Breast epithelium (tissue), 4 donors: Measurements from ENCODE around the gene MERTK. TPM values are rescaled to one million over a fixed set of nuclear protein-coding genes. Genes with fewer than 3 reads are reported as not detected.

Experiments
- DNase-seq, 2 donors: peaks; one replicate each; pipeline ENCODE4 v3.0.0-alpha.2; 2019; ENCODE audit warnings: low spot score in 2 of 2
- H3K27ac ChIP-seq, 2 donors: fragments of 200-600 bp; sonication (generic) in 1 of 2; one replicate each; pipeline ENCODE4 v1.5.1; 2016 to 2019; ENCODE audit warnings: mild to moderate bottlenecking in 1 of 2
- H3K27me3 ChIP-seq, 2 donors: fragments of 200-600 bp; sonication (generic) in 1 of 2; one replicate each; pipeline versions ENCODE4 v1.5.1 to v1.6.0; 2017 to 2019; ENCODE audit warnings: control low read depth in 1 of 2, mild to moderate bottlenecking in 1 of 2
- H3K36me3 ChIP-seq: fragments of 200-600 bp; one replicate; pipeline ENCODE4 v1.5.1; 2019
- H3K4me1 ChIP-seq, 2 donors: fragments of 200-600 bp; sonication (generic); one replicate each; pipeline ENCODE4 v1.5.1; 2016 to 2019; ENCODE audit warnings: control low read depth in 1 of 2
- H3K4me3 ChIP-seq, 3 donors: fragments of 200-600 bp; sonication (generic); 1 replicate in 2 of 3; 2 replicates in 1 of 3; pipeline ENCODE4 v1.5.1; 2016 to 2019; ENCODE audit warnings: mild to moderate bottlenecking in 3 of 3, moderate library complexity in 2 of 3
- H3K9me3 ChIP-seq, 2 donors: fragments of 200-600 bp; sonication (generic) in 1 of 2; one replicate each; pipeline ENCODE4 v1.5.1; 2016 to 2019; ENCODE audit warnings: control low read depth in 1 of 2
- CTCF ChIP-seq, 3 donors: fragments of 450-650 bp; IDR thresholded peaks; one replicate each; pipeline ENCODE4 v1.5.1; 2016 to 2017; ENCODE audit warnings: antibody characterized with exemption in 3 of 3, mild to moderate bottlenecking in 3 of 3, moderate library complexity in 3 of 3
- POLR2A ChIP-seq: fragments of 450-650 bp; IDR thresholded peaks from one replicate; pipeline ENCODE4 v1.6.1; 2016; ENCODE audit warnings: antibody characterized with exemption, mild to moderate bottlenecking, moderate library complexity
- POLR2AphosphoS5 ChIP-seq, 3 donors: sonication (generic); formaldehyde crosslinking; IDR thresholded peaks; one replicate each; pipeline ENCODE4 v1.6.1; 2017; ENCODE audit warnings: antibody characterized with exemption in 3 of 3
- intact Hi-C: fragments of 100-400 bp; cut with DNase I; formaldehyde crosslinking; loops from one replicate; pipeline ENCODE4 v1.15.1; 2023; ENCODE audit warnings: low total_unique reads
- total RNA-seq, 3 donors: library from RNA; depleted of rRNA; stranded (reverse); fragments of >200 nt; gene quantifications; one replicate each; pipeline ENCODE4 v1.1.0, GENCODE V29; 2016

The MERTK gene
- total RNA-seq, 3 donors from 2014 or later = 21.0 to 84.3 (median 36.3) TPM

- no peaks in the 10 kb centered on the region for H3K36me3 ChIP-seq
- no peak overlapping the region for H3K4me3 ChIP-seq
- peaks cover 0 to 7% of the 10 kb centered on the region in 2 donors for H3K9me3 ChIP-seq
- no peaks in the 10 kb centered on the region for H3K27me3 ChIP-seq
- H3K4me1 ChIP-seq = no peaks in the 10 kb centered on the region
- intact Hi-C loops = no loop called here
- no peak overlapping the region for H3K27ac ChIP-seq
- DNase-seq = no peak
- TF ChIP-seq CTCF (IDR thresholded peaks at IDR 0.05) (no peak), POLR2AphosphoS5 (IDR thresholded peaks at IDR 0.05) (no peak), POLR2A (no peak)
Observed at GRCh38 chr2:112046231-112046630, 147.8 kb downstream of the MERTK start.

- Histone ChIP-seq H3K4me3 (no peak overlapping the region), H3K9me3 (peaks cover 0 to 7% of the 10 kb centered on the region in 2 donors), H3K27ac (no peak overlapping the region), H3K4me1 (no peaks in the 10 kb centered on the region), H3K27me3 (no peaks in the 10 kb centered on the region), H3K36me3 (no peaks in the 10 kb centered on the region)
- TF ChIP-seq CTCF (IDR thresholded peaks at IDR 0.05) (no peak), POLR2AphosphoS5 (IDR thresholded peaks at IDR 0.05) (no peak), POLR2A (no peak)
- intact Hi-C loops = loop anchor here (1.0 kb wide), 1 partner anchor 149 kb away; the partner anchor contains the start of gene MERTK
- no peak for DNase-seq
Observed at GRCh38 chr2:112047537-112048235, 149.3 kb downstream of the MERTK start.

- Histone ChIP-seq H3K4me1 (no peaks in the 10 kb centered on the region), H3K4me3 (no peak overlapping the region), H3K9me3 (peaks cover 0 to 7% of the 10 kb centered on the region in 2 donors), H3K36me3 (no peaks in the 10 kb centered on the region), H3K27ac (no peak overlapping the region), H3K27me3 (no peaks in the 10 kb centered on the region)
- TF ChIP-seq POLR2AphosphoS5 (IDR thresholded peaks at IDR 0.05) (no peak), POLR2A (no peak), CTCF (IDR thresholded peaks at IDR 0.05) (no peak)
- intact Hi-C loops = loop anchor here (1.0 kb wide), 1 partner anchor 150 kb away; the partner anchor contains the start of gene MERTK
- DNase-seq = no peak
Observed at GRCh38 chr2:112048236-112048592, 149.8 kb downstream of the MERTK start.

GRCh38 chr2:112048887-112049286 is 150.5 kb downstream of the MERTK start:
- TF ChIP-seq POLR2AphosphoS5 (IDR thresholded peaks at IDR 0.05) (no peak), CTCF (IDR thresholded peaks at IDR 0.05) (peak; percentile 73 to 93 (median 89))
- no peak for DNase-seq
- H3K27ac ChIP-seq = no peak overlapping the region
- no peaks in the 10 kb centered on the region for H3K36me3 ChIP-seq
- no peaks in the 10 kb centered on the region for H3K27me3 ChIP-seq
- peaks cover 0 to 7% of the 10 kb centered on the region in 2 donors for H3K9me3 ChIP-seq
- H3K4me1 ChIP-seq = no peaks in the 10 kb centered on the region
- H3K4me3 ChIP-seq = no peak overlapping the region
- intact Hi-C loops = loop anchor here (1.0 kb wide), 1 partner anchor 151 kb away; the partner anchor contains the start of gene MERTK

GRCh38 chr2:112050316-112050715 is 151.9 kb downstream of the MERTK start:
- Histone ChIP-seq H3K27ac (no peak overlapping the region), H3K27me3 (no peaks in the 10 kb centered on the region), H3K9me3 (no peaks in the 10 kb centered on the region), H3K36me3 (no peaks in the 10 kb centered on the region), H3K4me1 (no peaks in the 10 kb centered on the region), H3K4me3 (no peak overlapping the region)
- no peak for TF ChIP-seq POLR2A
- TF ChIP-seq CTCF (IDR thresholded peaks at IDR 0.05) = no peak
- no peak for TF ChIP-seq POLR2AphosphoS5 (IDR thresholded peaks at IDR 0.05)
- no peak for DNase-seq
- intact Hi-C loops = no loop called here
